Caco-2 (cell line): ENCODE measurements around the gene PPARD. TPM values are rescaled to one million over a fixed set of nuclear protein-coding genes. Genes with fewer than 3 reads are reported as not detected.
"Not testable (repeated sequence)": the region's sequence is repeated elsewhere in the genome, so short reads cannot be mapped to it uniquely, and the experiment has no call there.

Source experiments
- BruUV-seq: library from RNA; stranded (reverse); fragments of 400-500 nt; replicated peaks from 2 replicates; lab custom pipeline; 2021; lab: Mats Ljungman, UMichigan
- CTCF ChIA-PET: fragments of 300-600 bp; sonication (Branson Sonifier 250); formaldehyde crosslinking; loops from one replicate; lab custom pipeline; 2022; ENCODE audit warnings: antibody characterized with exemption; lab: Charles Lee
- POLR2A ChIA-PET: fragments of 300-600 bp; sonication (Branson Sonifier 250); formaldehyde crosslinking; loops from one replicate; lab custom pipeline; 2022; ENCODE audit warnings: antibody characterized with exemption; lab: Charles Lee
- DNase-seq, 2 experiments: peaks; one replicate each; pipeline versions ENCODE4 v3.0.0 to v3.0.0-alpha.2; 2020 to 2022
- H3K27me3 ChIP-seq: replicated peaks from 2 replicates; pipeline ENCODE4 v1.6.0; 2011; ENCODE audit warnings: low read length; ENCODE audit not compliant: control insufficient read depth, insufficient read depth
- H3K36me3 ChIP-seq: 2 replicates; pipeline ENCODE4 v1.5.1; 2011; ENCODE audit warnings: low read length; ENCODE audit not compliant: control insufficient read depth, insufficient read depth
- H3K4me1 ChIP-seq: fragments of 250-450 bp; sonication (Bioruptor Pico); 2 replicates; pipeline ENCODE4 v1.5.1; 2020; ENCODE audit warnings: mild to moderate bottlenecking
- H3K4me3 ChIP-seq: 2 replicates; pipeline ENCODE4 v1.5.1; 2011; ENCODE audit warnings: low read depth, mild to moderate bottlenecking, control low read depth, low read length
- H3K9me3 ChIP-seq: fragments of 250-450 bp; sonication (Bioruptor Pico); 2 replicates; pipeline ENCODE4 v1.5.1; 2020; ENCODE audit warnings: mild to moderate bottlenecking, moderate library complexity
- H3K27ac Mint-ChIP-seq: one replicate; pipeline ENCODE4 v1.8.0; 2022; ENCODE audit warnings: mixed read lengths; ENCODE audit not compliant: unreplicated experiment
- H3K27me3 Mint-ChIP-seq: one replicate; pipeline ENCODE4 v1.8.0; 2022; ENCODE audit warnings: mixed read lengths; ENCODE audit not compliant: insufficient read depth, unreplicated experiment
- H3K36me3 Mint-ChIP-seq: one replicate; pipeline ENCODE4 v1.8.0; 2022; ENCODE audit warnings: mild to moderate bottlenecking, mixed read lengths; ENCODE audit not compliant: insufficient read depth, unreplicated experiment
- H3K4me1 Mint-ChIP-seq: one replicate; pipeline ENCODE4 v1.8.0; 2022; ENCODE audit warnings: low read depth, mixed read lengths; ENCODE audit not compliant: unreplicated experiment
- H3K4me3 Mint-ChIP-seq: one replicate; pipeline ENCODE4 v1.8.0; 2022; ENCODE audit warnings: mild to moderate bottlenecking, moderate library complexity, mixed read lengths; ENCODE audit not compliant: unreplicated experiment
- H3K9me3 Mint-ChIP-seq: one replicate; pipeline ENCODE4 v1.8.0; 2022; ENCODE audit warnings: mixed read lengths; ENCODE audit not compliant: unreplicated experiment
- CTCF ChIP-seq, 2 experiments: fragments of 200-600 bp in 1 of 2; IDR thresholded peaks; 1 replicate in 1 of 2; 2 replicates in 1 of 2; pipeline versions ENCODE4 v1.5.1 to v1.8.0; 2011 to 2022; ENCODE audit warnings: antibody characterized with exemption in 1 of 2, control low read depth in 1 of 2, inconsistent platforms in 1 of 2, low read depth in 1 of 2, low read length in 1 of 2, mild to moderate bottlenecking in 1 of 2, moderate library complexity in 1 of 2; ENCODE audit not compliant: insufficient read depth in 1 of 2, severe bottlenecking in 1 of 2, unreplicated experiment in 1 of 2
- intact Hi-C: fragments of 100-400 bp; cut with micrococcal nuclease; formaldehyde crosslinking; loops from one replicate; pipeline ENCODE4 v1.10.0; 2022; ENCODE audit not compliant: unreplicated experiment
- total RNA-seq: library from RNA; stranded (reverse); gene quantifications from 2 replicates; pipeline ENCODE4 v1.2.3, GENCODE V29; 2022

The PPARD gene
- total RNA-seq, 1 experiment from 2014 or later: 11.3 TPM

GRCh38 chr6:35321091-35321490, 21.3 kb upstream of the PPARD start:
- H3K36me3 ChIP-seq: no peaks in the 10 kb centered on the region
- POLR2A ChIA-PET: no interaction called here
- H3K4me1 ChIP-seq: peaks cover 14% of the 10 kb centered on the region
- no peak overlapping the region for H3K4me3 Mint-ChIP-seq
- no peak overlapping the region for H3K27ac Mint-ChIP-seq
- no peaks in the 10 kb centered on the region for H3K27me3 ChIP-seq
- intact Hi-C loops: no loop called here
- H3K9me3 ChIP-seq: no peaks in the 10 kb centered on the region
- no peaks in the 10 kb centered on the region for H3K27me3 Mint-ChIP-seq
- CTCF ChIA-PET: no interaction called here
- no peak overlapping the region for H3K4me3 ChIP-seq
- no peak for TF ChIP-seq CTCF (IDR thresholded peaks at IDR 0.05; ENCODE audit: insufficient read depth in 1 of 2, low read depth in 1 of 2, low read length in 1 of 2, severe bottlenecking in 1 of 2, unreplicated experiment in 1 of 2)
- BruUV-seq: no TSS peak
- no peak for DNase-seq
- peaks cover 6% of the 10 kb centered on the region for H3K36me3 Mint-ChIP-seq
- no peaks in the 10 kb centered on the region for H3K9me3 Mint-ChIP-seq
- H3K4me1 Mint-ChIP-seq: peaks cover 15% of the 10 kb centered on the region

- Mint-ChIP-seq H3K36me3 (no peaks in the 10 kb centered on the region), H3K4me1 (peaks cover under 1% of the 10 kb centered on the region), H3K9me3 (peaks cover 9% of the 10 kb centered on the region), H3K27me3 (no peaks in the 10 kb centered on the region), H3K27ac (no peak overlapping the region), H3K4me3 (no peak overlapping the region)
- peak; percentile 65 to 81 for TF ChIP-seq CTCF (IDR thresholded peaks at IDR 0.05; ENCODE audit: insufficient read depth in 1 of 2, low read depth in 1 of 2, low read length in 1 of 2, severe bottlenecking in 1 of 2, unreplicated experiment in 1 of 2)
- Histone ChIP-seq H3K9me3 (no peaks in the 10 kb centered on the region; the same call in 1 of the 2 replicates), H3K36me3 (no peaks in the 10 kb centered on the region), H3K4me3 (no peak overlapping the region), H3K27me3 (no peaks in the 10 kb centered on the region), H3K4me1 (peaks cover 13% of the 10 kb centered on the region; the same call in 1 of the 2 replicates)
- BruUV-seq: no TSS peak
- CTCF ChIA-PET: interaction anchor here (0.6 to 1.5 kb wide), 9 partner anchors 9 to 125 kb away, joined by 3 to 10 read pairs (median 5); partner anchors contain the start of genes DEF6 and FANCE
- intact Hi-C loops: loop anchor here (1.0 kb wide), 2 partner anchors 9 to 30 kb away; partner anchors contain the start of gene DEF6
- POLR2A ChIA-PET: interaction anchor here (0.5 to 1.3 kb wide), 2 partner anchors 9 to 15 kb away, joined by 3 read pairs; partner anchors contain the start of gene PPARD
- DNase-seq: peak; percentile 74 to 78
Measured at GRCh38 chr6:35327349-35328027, 14.9 kb upstream of the PPARD start.

- Mint-ChIP-seq H3K9me3 (peaks cover 15% of the 10 kb centered on the region), H3K27me3 (peaks cover 3% of the 10 kb centered on the region), H3K27ac (no peak overlapping the region), H3K4me1 (no peaks in the 10 kb centered on the region), H3K36me3 (no peaks in the 10 kb centered on the region), H3K4me3 (no peak overlapping the region)
- intact Hi-C loops: no loop called here
- TF ChIP-seq CTCF (IDR thresholded peaks at IDR 0.05; ENCODE audit: insufficient read depth in 1 of 2, low read depth in 1 of 2, low read length in 1 of 2, severe bottlenecking in 1 of 2, unreplicated experiment in 1 of 2): no peak
- Histone ChIP-seq H3K4me3 (no peak overlapping the region), H3K4me1 (peaks cover 13% of the 10 kb centered on the region; the same call in 1 of the 2 replicates), H3K36me3 (no peaks in the 10 kb centered on the region), H3K9me3 (no peaks in the 10 kb centered on the region; the same call in 1 of the 2 replicates), H3K27me3 (no peaks in the 10 kb centered on the region)
- DNase-seq: no peak
- no TSS peak for BruUV-seq
- ChIA-PET POLR2A (interaction anchor here (0.5 to 1.3 kb wide), 2 partner anchors 10 to 14 kb away, joined by 3 read pairs; partner anchors contain the start of gene PPARD), CTCF (interaction anchor here (0.7 to 1.5 kb wide), 8 partner anchors 10 to 124 kb away, joined by 3 to 10 read pairs (median 5); partner anchors contain the start of genes DEF6 and FANCE)
Measured at GRCh38 chr6:35328108-35328723, 14.1 kb upstream of the PPARD start.

GRCh38 chr6:35328965-35329364, 13.4 kb upstream of the PPARD start:
- H3K9me3 Mint-ChIP-seq: peaks cover 17% of the 10 kb centered on the region
- H3K4me3 Mint-ChIP-seq, intact Hi-C loops, H3K4me1 Mint-ChIP-seq, BruUV-seq, POLR2A ChIA-PET, H3K27ac Mint-ChIP-seq, H3K27me3 Mint-ChIP-seq, H3K27me3 ChIP-seq, H3K36me3 ChIP-seq, H3K4me3 ChIP-seq, DNase-seq, H3K36me3 Mint-ChIP-seq, H3K9me3 ChIP-seq: not testable (repeated sequence)
- CTCF ChIA-PET: interaction anchor here (1.0 kb wide), 1 partner anchor 11 kb away, joined by 6 read pairs; no protein-coding TSS in a partner anchor
- H3K4me1 ChIP-seq: peaks cover 13% of the 10 kb centered on the region; the same call in 1 of the 2 replicates
